Measurements from ENCODE around the gene PDLIM1. TPM values are rescaled to one million over a fixed set of nuclear protein-coding genes. Genes with fewer than 3 reads are reported as not detected.

The PDLIM1 gene
- total and polyA plus RNA-seq, 2 of the 13 experiments (the other 11 are each of a cell fraction or from before 2014, with no cell fraction given) = 119 to 123 TPM

GRCh38 chr10:95278061-95278988 is 12.5 kb downstream of the PDLIM1 start (continued):
- TF ChIP-seq ZNF460 (CRISPR knock-in tag; IDR thresholded peaks at IDR 0.05; ENCODE audit: borderline replicate concordance) (no peak), PTBP1 (IDR thresholded peaks at IDR 0.05; ENCODE audit: low read depth, low read length, poor library complexity, severe bottlenecking) (no peak), MIXL1 (CRISPR knock-in tag; IDR thresholded peaks at IDR 0.05) (peak; percentile 58; the same call in 1 of the 2 replicates), PLRG1 (conservative IDR thresholded peaks at IDR 0.05) (no peak), HMGXB3 (CRISPR knock-in tag; IDR thresholded peaks at IDR 0.05; ENCODE audit: borderline replicate concordance) (no peak; the same call in 1 of the 2 replicates), MED13 (CRISPR knock-in tag; IDR thresholded peaks at IDR 0.05) (peak; percentile 87; the same call in 1 of the 2 replicates), SALL2 (CRISPR knock-in tag; IDR thresholded peaks at IDR 0.05) (peak; percentile 70; the same call in 1 of the 2 replicates), BRCA1 (CRISPR knock-in tag; IDR thresholded peaks at IDR 0.05) (no peak), IRX3 (CRISPR knock-in tag; IDR thresholded peaks at IDR 0.05; ENCODE audit: borderline replicate concordance, low read depth) (no peak), ETV6 (CRISPR knock-in tag; conservative IDR thresholded peaks at IDR 0.05) (no peak), NFE2L2 (IDR thresholded peaks at IDR 0.05; ENCODE audit: low read length) (no peak), TBX3 (IDR thresholded peaks at IDR 0.05; ENCODE audit: borderline replicate concordance) (peak; percentile 40; the same call in 1 of the 2 replicates), BORCS8-MEF2B (CRISPR knock-in tag; IDR thresholded peaks at IDR 0.05) (no peak), CBFB (CRISPR knock-in tag; IDR thresholded peaks at IDR 0.05) (peak; percentile 93), GFI1 (CRISPR knock-in tag; IDR thresholded peaks at IDR 0.05; ENCODE audit: borderline replicate concordance) (peak; percentile 22; the same call in 1 of the 2 replicates), ZNF225 (CRISPR knock-in tag; IDR thresholded peaks at IDR 0.05) (no peak), ZNF441 (CRISPR knock-in tag; IDR thresholded peaks at IDR 0.05; ENCODE audit: borderline replicate concordance) (no peak), CEBPG (CRISPR knock-in tag; IDR thresholded peaks at IDR 0.05) (peak; percentile 92), NPAS2 (CRISPR knock-in tag; IDR thresholded peaks at IDR 0.05; ENCODE audit: borderline replicate concordance) (no peak)
- TF ChIP-seq, protein P1, sequence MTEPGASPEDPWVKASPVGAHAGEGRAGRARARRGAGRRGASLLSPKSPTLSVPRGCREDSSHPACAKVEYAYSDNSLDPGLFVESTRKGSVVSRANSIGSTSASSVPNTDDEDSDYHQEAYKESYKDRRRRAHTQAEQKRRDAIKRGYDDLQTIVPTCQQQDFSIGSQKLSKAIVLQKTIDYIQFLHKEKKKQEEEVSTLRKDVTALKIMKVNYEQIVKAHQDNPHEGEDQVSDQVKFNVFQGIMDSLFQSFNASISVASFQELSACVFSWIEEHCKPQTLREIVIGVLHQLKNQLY (CRISPR knock-in tag; IDR thresholded peaks at IDR 0.05) = peak; percentile 69; the same call in 1 of the 2 replicates
- TF ChIP-seq, protein P2, sequence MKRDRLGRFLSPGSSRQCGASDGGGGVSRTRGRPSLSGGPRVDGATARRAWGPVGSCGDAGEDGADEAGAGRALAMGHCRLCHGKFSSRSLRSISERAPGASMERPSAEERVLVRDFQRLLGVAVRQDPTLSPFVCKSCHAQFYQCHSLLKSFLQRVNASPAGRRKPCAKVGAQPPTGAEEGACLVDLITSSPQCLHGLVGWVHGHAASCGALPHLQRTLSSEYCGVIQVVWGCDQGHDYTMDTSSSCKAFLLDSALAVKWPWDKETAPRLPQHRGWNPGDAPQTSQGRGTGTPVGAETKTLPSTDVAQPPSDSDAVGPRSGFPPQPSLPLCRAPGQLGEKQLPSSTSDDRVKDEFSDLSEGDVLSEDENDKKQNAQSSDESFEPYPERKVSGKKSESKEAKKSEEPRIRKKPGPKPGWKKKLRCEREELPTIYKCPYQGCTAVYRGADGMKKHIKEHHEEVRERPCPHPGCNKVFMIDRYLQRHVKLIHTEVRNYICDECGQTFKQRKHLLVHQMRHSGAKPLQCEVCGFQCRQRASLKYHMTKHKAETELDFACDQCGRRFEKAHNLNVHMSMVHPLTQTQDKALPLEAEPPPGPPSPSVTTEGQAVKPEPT (CRISPR knock-in tag; IDR thresholded peaks at IDR 0.05; ENCODE audit: low read depth) = 0 out of 2 replicates have a peak, but pooled peaks have one; percentile 44
- TF ChIP-seq, protein P3, sequence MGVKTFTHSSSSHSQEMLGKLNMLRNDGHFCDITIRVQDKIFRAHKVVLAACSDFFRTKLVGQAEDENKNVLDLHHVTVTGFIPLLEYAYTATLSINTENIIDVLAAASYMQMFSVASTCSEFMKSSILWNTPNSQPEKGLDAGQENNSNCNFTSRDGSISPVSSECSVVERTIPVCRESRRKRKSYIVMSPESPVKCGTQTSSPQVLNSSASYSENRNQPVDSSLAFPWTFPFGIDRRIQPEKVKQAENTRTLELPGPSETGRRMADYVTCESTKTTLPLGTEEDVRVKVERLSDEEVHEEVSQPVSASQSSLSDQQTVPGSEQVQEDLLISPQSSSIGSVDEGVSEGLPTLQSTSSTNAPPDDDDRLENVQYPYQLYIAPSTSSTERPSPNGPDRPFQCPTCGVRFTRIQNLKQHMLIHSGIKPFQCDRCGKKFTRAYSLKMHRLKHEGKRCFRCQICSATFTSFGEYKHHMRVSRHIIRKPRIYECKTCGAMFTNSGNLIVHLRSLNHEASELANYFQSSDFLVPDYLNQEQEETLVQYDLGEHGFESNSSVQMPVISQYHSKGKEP (CRISPR knock-in tag; IDR thresholded peaks at IDR 0.05) = 0 out of 2 replicates have a peak, but pooled peaks have one; percentile 45
